ENCODE measurements around the gene SYNGR3. TPM values are rescaled to one million over a fixed set of nuclear protein-coding genes. Genes with fewer than 3 reads are reported as not detected.

SYNGR3 gene
- total and polyA plus RNA-seq, 2 of the 13 experiments (the other 11 are each of a cell fraction or from before 2014, with no cell fraction given) = 0.97 to 5.7 TPM

GRCh38 chr16:2038382-2039231 lies 48.8 kb downstream of the SYNGR3 start (continued):
- no peak for TF ChIP-seq GPBP1L1 (CRISPR knock-in tag; IDR thresholded peaks at IDR 0.05)
- 0 out of 2 replicates have a peak, but pooled peaks have one; percentile 46 for TF ChIP-seq THAP8 (CRISPR knock-in tag; IDR thresholded peaks at IDR 0.05; ENCODE audit: borderline replicate concordance)
- peak; percentile 82; the same call in 1 of the 2 replicates for TF ChIP-seq ZBTB4 (CRISPR knock-in tag; IDR thresholded peaks at IDR 0.05; ENCODE audit: borderline replicate concordance)
- TF ChIP-seq TARDBP (CRISPR knock-in tag; IDR thresholded peaks at IDR 0.05) = no peak
- TF ChIP-seq ZNF570 (CRISPR knock-in tag; IDR thresholded peaks at IDR 0.05; ENCODE audit: borderline replicate concordance) = no peak
- TF ChIP-seq ZKSCAN5 (CRISPR knock-in tag; IDR thresholded peaks at IDR 0.05) = no peak
- no peak for TF ChIP-seq ZNF530 (CRISPR knock-in tag; IDR thresholded peaks at IDR 0.05; ENCODE audit: low read depth)
- no peak for TF ChIP-seq LCORL (IDR thresholded peaks at IDR 0.05)
- no peak; the same call in 1 of the 2 replicates for TF ChIP-seq LCORL (CRISPR knock-in tag; IDR thresholded peaks at IDR 0.05)
- TF ChIP-seq ELK4 (CRISPR knock-in tag; IDR thresholded peaks at IDR 0.05; ENCODE audit: borderline replicate concordance) = no peak
- no peak for TF ChIP-seq ZNF782 (CRISPR knock-in tag; IDR thresholded peaks at IDR 0.05; ENCODE audit: borderline replicate concordance)
- TF ChIP-seq ZSCAN5A (CRISPR knock-in tag; IDR thresholded peaks at IDR 0.05; ENCODE audit: borderline replicate concordance) = peak; percentile 16; the same call in 1 of the 2 replicates
- TF ChIP-seq ZNF33A (CRISPR knock-in tag; IDR thresholded peaks at IDR 0.05; ENCODE audit: borderline replicate concordance) = no peak
- no peak for TF ChIP-seq MEF2D (CRISPR knock-in tag; IDR thresholded peaks at IDR 0.05)
- 0 out of 2 replicates have a peak, but pooled peaks have one; percentile 49 for TF ChIP-seq ZNF564 (CRISPR knock-in tag; IDR thresholded peaks at IDR 0.05)
- no peak for TF ChIP-seq ZNF777 (CRISPR knock-in tag; IDR thresholded peaks at IDR 0.05)
- TF ChIP-seq GATA4 (IDR thresholded peaks at IDR 0.05; ENCODE audit: borderline replicate concordance, low read depth) = no peak
- TF ChIP-seq ZNF660 (CRISPR knock-in tag; IDR thresholded peaks at IDR 0.05; ENCODE audit: borderline replicate concordance, low read depth) = no peak
- TF ChIP-seq ZNF10 (CRISPR knock-in tag; IDR thresholded peaks at IDR 0.05; ENCODE audit: borderline replicate concordance, low read depth) = no peak
- peak; percentile 37; the same call in 1 of the 2 replicates for TF ChIP-seq FOXO1 (CRISPR knock-in tag; IDR thresholded peaks at IDR 0.05)
- TF ChIP-seq IKZF1 (IDR thresholded peaks at IDR 0.05) = no peak
- peak; percentile 71 for TF ChIP-seq RBFOX2 (IDR thresholded peaks at IDR 0.05; ENCODE audit: low read depth, low read length)

Data from HepG2 (cell line).